ENCODE data around the gene ALKBH6. TPM values are rescaled to one million over a fixed set of nuclear protein-coding genes. Genes with fewer than 3 reads are reported as not detected.

ALKBH6 gene
- total and polyA plus RNA-seq, 5 experiments from 2014 or later: 18.7 to 65.5 (median 25.6) TPM

DNA sequence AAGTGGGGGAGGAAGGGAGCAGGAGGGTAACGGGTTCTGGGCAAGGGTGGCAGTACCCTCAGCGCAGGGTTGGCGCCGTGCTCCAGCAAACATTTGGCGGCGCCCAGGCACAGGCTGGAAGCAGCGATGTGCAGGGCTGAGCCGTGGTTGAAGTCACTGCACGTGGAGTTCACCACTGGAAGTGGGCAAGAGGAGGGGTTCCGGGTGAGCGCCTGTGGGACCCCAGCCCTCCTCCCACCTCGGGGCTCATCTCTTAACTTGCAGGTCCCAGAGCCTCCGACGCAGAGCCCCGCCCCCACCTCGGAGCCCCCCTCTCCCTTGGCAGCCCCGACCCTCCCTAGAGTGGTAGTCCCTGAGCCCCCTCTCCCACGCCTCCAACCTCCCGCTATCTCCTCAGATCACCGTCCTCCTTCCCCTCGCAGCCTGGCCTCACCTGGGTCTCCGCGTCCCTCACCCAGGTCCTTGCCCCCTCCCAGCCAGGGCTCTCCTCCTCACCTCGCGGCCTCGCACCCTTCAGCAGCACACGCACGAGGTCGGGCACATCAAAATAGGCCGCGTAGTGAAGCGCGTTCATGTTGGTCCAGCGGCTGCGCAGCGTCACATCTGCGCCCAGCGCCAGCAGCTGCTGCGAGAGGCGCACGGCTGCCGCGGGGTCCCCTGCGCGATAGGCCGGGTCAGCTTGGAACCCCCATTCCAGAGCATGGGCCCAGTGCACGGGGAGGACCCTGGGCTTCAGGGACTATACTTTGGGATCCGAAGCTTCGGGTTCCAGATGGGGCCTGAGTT, 12.3 kb upstream of the ALKBH6 start:
- Mint-ChIP-seq H3K36me3 (peaks cover 0 to 31% (median 20%) of the 10 kb centered on the region in 3 donors), H3K27ac (no peak overlapping the region), H3K4me3 (no peak overlapping the region), H3K27me3 (no peaks in the 10 kb centered on the region), H3K9me3 (no peaks in the 10 kb centered on the region), H3K4me1 (peaks cover 0 to 5% (median 0%) of the 10 kb centered on the region in 4 donors)
- ATAC-seq: no peak
- no peak for DNase-seq
- POLR2A ChIA-PET: no interaction called here

DNA sequence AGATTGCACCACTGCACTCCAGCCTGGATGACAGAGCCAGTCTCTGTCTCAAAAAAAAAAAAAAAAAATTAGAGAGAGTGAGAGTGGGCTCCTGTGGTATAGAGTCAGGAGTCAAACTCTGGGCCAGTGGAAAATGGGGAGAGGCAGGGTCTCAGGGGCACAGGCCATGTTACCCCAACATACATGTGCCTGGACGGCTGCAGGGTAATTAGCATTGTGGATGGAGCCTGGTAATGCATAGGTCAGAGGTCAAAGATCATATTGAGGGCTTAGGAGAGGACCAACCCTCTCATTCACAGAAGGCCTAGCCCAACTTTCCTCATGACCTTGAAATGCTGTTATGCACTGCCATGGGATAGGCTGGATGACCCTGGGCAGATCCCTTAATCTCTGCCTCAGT, 11.5 kb upstream of the ALKBH6 start:
- Mint-ChIP-seq H3K27me3 (no peaks in the 10 kb centered on the region), H3K4me3 (no peak overlapping the region), H3K36me3 (peaks cover 0 to 32% (median 18%) of the 10 kb centered on the region in 3 donors), H3K27ac (no peak overlapping the region), H3K4me1 (peaks cover 0 to 3% (median 0%) of the 10 kb centered on the region in 4 donors), H3K9me3 (no peaks in the 10 kb centered on the region)
- POLR2A ChIA-PET: no interaction called here
- no peak for ATAC-seq
- no peak for DNase-seq

DNA sequence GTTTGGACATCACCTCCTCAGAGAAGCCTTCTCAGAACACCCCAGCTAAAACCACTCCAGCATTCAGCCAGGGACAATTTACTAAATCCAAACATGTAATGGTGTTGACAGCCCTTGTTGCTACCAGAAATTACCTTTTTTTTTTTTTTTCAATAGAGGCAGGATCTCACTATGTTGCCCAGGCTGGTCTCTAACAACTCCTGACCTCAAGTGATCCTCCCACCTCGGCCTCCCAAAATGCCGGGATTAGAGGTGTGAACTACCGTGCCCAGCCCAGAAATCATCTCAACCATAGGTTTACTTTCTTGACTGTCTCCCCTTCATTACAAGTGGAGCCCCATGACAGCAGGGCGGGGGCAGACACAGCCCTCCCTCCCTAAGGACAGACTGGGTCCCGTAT, 9.4 kb upstream of the ALKBH6 start:
- ATAC-seq (no peak), DNase-seq (no peak)
- Mint-ChIP-seq H3K27me3 (no peaks in the 10 kb centered on the region), H3K27ac (peak overlapping the region in 1 of 10 donors; percentile 72), H3K4me1 (no peaks in the 10 kb centered on the region), H3K4me3 (no peak overlapping the region), H3K36me3 (peaks cover 0 to 26% (median 14%) of the 10 kb centered on the region in 3 donors), H3K9me3 (no peaks in the 10 kb centered on the region)
- POLR2A ChIA-PET: no interaction called here

- no peak overlapping the region for H3K4me3 Mint-ChIP-seq
- peaks cover 0 to 26% (median 10%) of the 10 kb centered on the region in 3 donors for H3K36me3 Mint-ChIP-seq
- no peaks in the 10 kb centered on the region for H3K27me3 Mint-ChIP-seq
- no peaks in the 10 kb centered on the region for H3K9me3 Mint-ChIP-seq
- H3K27ac Mint-ChIP-seq: no peak overlapping the region
- DNase-seq (no peak), ATAC-seq (no peak)
- POLR2A ChIA-PET: interaction anchor here (0.7 kb wide), 1 partner anchor 13 kb away, joined by 6 read pairs; no protein-coding TSS in a partner anchor
- peaks cover 4 to 21% (median 15%) of the 10 kb centered on the region in 4 donors for H3K4me1 Mint-ChIP-seq
Measured at GRCh38 chr19:36019061-36019670, 5.2 kb upstream of the ALKBH6 start.

- POLR2A ChIA-PET: interaction anchor here (0.9 to 1.7 kb wide), 8 partner anchors 11 to 201 kb away, joined by 3 to 10 read pairs (median 5); partner anchors contain the start of genes POLR2I, SDHAF1, TBCB and THAP8
- DNase-seq (no peak), ATAC-seq (no peak)
- Mint-ChIP-seq H3K9me3 (no peaks in the 10 kb centered on the region), H3K4me1 (peaks cover 21 to 55% (median 45%) of the 10 kb centered on the region in 4 donors), H3K4me3 (peak overlapping the region; percentile 91 to 99 (median 97)), H3K36me3 (no peaks in the 10 kb centered on the region), H3K27me3 (no peaks in the 10 kb centered on the region), H3K27ac (peak overlapping the region; percentile 95 to 99 (median 98))
Measured at GRCh38 chr19:36013280-36014011, 567 bp downstream of the ALKBH6 start.

GRCh38 chr19:36010402-36010801, 3.6 kb downstream of the ALKBH6 start:
- H3K36me3 Mint-ChIP-seq: no peaks in the 10 kb centered on the region
- H3K27me3 Mint-ChIP-seq: no peaks in the 10 kb centered on the region
- peak overlapping the region in 4 of 10 donors; percentile 19 to 69 (median 34) for H3K4me3 Mint-ChIP-seq
- no peak for DNase-seq
- H3K9me3 Mint-ChIP-seq: no peaks in the 10 kb centered on the region
- ATAC-seq: no peak
- H3K4me1 Mint-ChIP-seq: peaks cover 25 to 49% (median 40%) of the 10 kb centered on the region in 4 donors
- H3K27ac Mint-ChIP-seq: peak overlapping the region in 2 of 10 donors; percentile 51 to 72
- POLR2A ChIA-PET: no interaction called here

- ATAC-seq: no peak
Measured at GRCh38 chr19:36009633-36010379, 4.2 kb downstream of the ALKBH6 start.

GRCh38 chr19:36009220-36009619, 4.8 kb downstream of the ALKBH6 start:
- H3K4me1 Mint-ChIP-seq: peaks cover 21 to 37% (median 30%) of the 10 kb centered on the region in 4 donors
- peaks cover 0 to 2% (median 0%) of the 10 kb centered on the region in 3 donors for H3K36me3 Mint-ChIP-seq
- peak overlapping the region; percentile 52 to 82 (median 65) for H3K4me3 Mint-ChIP-seq
- POLR2A ChIA-PET: interaction anchor here (0.6 kb wide), 1 partner anchor 1083 kb away, joined by 3 read pairs; the partner anchor contains the start of gene ZNF30
- no peaks in the 10 kb centered on the region for H3K9me3 Mint-ChIP-seq
- H3K27me3 Mint-ChIP-seq: no peaks in the 10 kb centered on the region
- peak overlapping the region in 5 of 10 donors; percentile 22 to 85 (median 33) for H3K27ac Mint-ChIP-seq
- ATAC-seq (peak in 1 of 2 donors; percentile 18), DNase-seq (peak in 5 of 10 donors; percentile 23 to 47 (median 30))

More at GRCh38 chr19:36009633-36010379, 4.2 kb downstream of the ALKBH6 start:
- Mint-ChIP-seq H3K4me3 (peak overlapping the region; percentile 52 to 81 (median 65)), H3K27me3 (no peaks in the 10 kb centered on the region), H3K4me1 (peaks cover 25 to 43% (median 35%) of the 10 kb centered on the region in 4 donors), H3K9me3 (no peaks in the 10 kb centered on the region), H3K27ac (peak overlapping the region in 7 of 10 donors; percentile 28 to 85 (median 53)), H3K36me3 (no peaks in the 10 kb centered on the region)
- POLR2A ChIA-PET: interaction anchor here (0.6 kb wide), 1 partner anchor 1083 kb away, joined by 3 read pairs; the partner anchor contains the start of gene ZNF30
- DNase-seq: no peak

GRCh38 chr19:36008336-36008978, 5.6 kb downstream of the ALKBH6 start, which contains the start of gene SYNE4:
Gene SYNE4 (minus strand): TSS chr19:36008813. CDS start chr19:36008681, 132 bp downstream.
- peak within 1 kb of the TSS; percentile 52 to 82 (median 65) for H3K4me3 Mint-ChIP-seq
- H3K4me1 Mint-ChIP-seq: peaks cover 14 to 30% (median 22%) of the 10 kb centered on the region in 4 donors
- H3K9me3 Mint-ChIP-seq: no peaks in the 10 kb centered on the region
- peak within 1 kb of the TSS in 6 of 10 donors; percentile 31 to 85 (median 49) for H3K27ac Mint-ChIP-seq
- POLR2A ChIA-PET: interaction anchor here (1.0 to 1.5 kb wide), 2 partner anchors 15 to 17 kb away, joined by 3 read pairs; no protein-coding TSS in a partner anchor
- H3K27me3 Mint-ChIP-seq: no peaks in the 10 kb centered on the region
- DNase-seq: no peak
- ATAC-seq: no peak
- peaks cover 0 to 2% (median 0%) of the 10 kb centered on the region in 3 donors for H3K36me3 Mint-ChIP-seq

DNA sequence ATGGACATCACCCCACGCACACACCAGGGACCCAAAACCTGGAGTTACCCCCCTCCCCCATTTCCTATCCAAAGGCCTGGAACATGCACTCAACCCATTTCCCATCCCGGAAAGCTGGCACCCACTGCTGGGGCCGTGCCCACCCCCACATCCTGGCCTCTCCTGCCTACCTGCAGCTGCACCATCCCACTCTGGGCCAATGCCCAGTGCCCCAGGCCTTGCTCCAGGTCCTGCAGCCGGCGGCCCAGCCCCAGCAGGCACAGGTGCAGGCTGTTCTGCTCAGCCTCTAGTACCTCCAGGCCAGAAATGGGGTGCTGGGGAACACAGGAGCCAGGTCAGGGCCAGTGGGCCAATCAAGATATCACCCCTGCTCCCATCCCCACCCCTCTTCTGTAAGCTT, 7.1 kb downstream of the ALKBH6 start:
- POLR2A ChIA-PET: interaction anchor here (0.7 kb wide), 1 partner anchor 195 kb away, joined by 3 read pairs; no protein-coding TSS in a partner anchor
- ATAC-seq: no peak
- H3K9me3 Mint-ChIP-seq: no peaks in the 10 kb centered on the region
- no peak overlapping the region for H3K4me3 Mint-ChIP-seq
- H3K27me3 Mint-ChIP-seq: no peaks in the 10 kb centered on the region
- H3K36me3 Mint-ChIP-seq: peaks cover 0 to 2% (median 0%) of the 10 kb centered on the region in 3 donors
- DNase-seq: no peak
- H3K4me1 Mint-ChIP-seq: peaks cover 12 to 21% (median 15%) of the 10 kb centered on the region in 4 donors
- H3K27ac Mint-ChIP-seq: no peak overlapping the region

GRCh38 chr19:36003284-36003683, 10.7 kb downstream of the ALKBH6 start:
- Mint-ChIP-seq H3K36me3 (peaks cover 0 to 15% (median 0%) of the 10 kb centered on the region in 3 donors), H3K4me1 (peaks cover 5 to 21% (median 11%) of the 10 kb centered on the region in 4 donors), H3K27me3 (no peaks in the 10 kb centered on the region), H3K9me3 (no peaks in the 10 kb centered on the region), H3K4me3 (no peak overlapping the region), H3K27ac (peak overlapping the region in 2 of 10 donors; percentile 9 to 59)
- no peak for ATAC-seq
- DNase-seq: no peak
- POLR2A ChIA-PET: interaction anchor here (1.2 kb wide), 1 partner anchor 11 kb away, joined by 4 read pairs; the partner anchor contains the start of gene ALKBH6

Measured in naive thymus-derived CD8-positive, alpha-beta T cell (primary cell).